Right atrium auricular region (tissue), 2 donors: Measurements from ENCODE around the gene RDX. TPM values are rescaled to one million over a fixed set of nuclear protein-coding genes. Genes with fewer than 3 reads are reported as not detected.

Source experiments
- DNase-seq: peaks from one replicate; pipeline ENCODE4 v3.0.0-alpha.2; 2019; ENCODE audit warnings: low spot score
- H3K27ac ChIP-seq, 2 donors: fragments of 200-600 bp; sonication (generic); 1 replicate in 1 of 2; 2 replicates in 1 of 2; pipeline ENCODE4 v1.5.1; 2016 to 2019
- H3K27me3 ChIP-seq, 2 donors: fragments of 200-600 bp; sonication (generic); one replicate each; pipeline versions ENCODE4 v1.5.1 to v1.6.0; 2017 to 2019
- H3K36me3 ChIP-seq: fragments of 200-600 bp; sonication (generic); one replicate; pipeline ENCODE4 v1.5.1; 2016
- H3K4me1 ChIP-seq, 2 donors: fragments of 200-600 bp; sonication (generic); one replicate each; pipeline versions ENCODE4 v1.5.1 to v1.6.0; 2017 to 2019
- H3K4me3 ChIP-seq, 2 donors: fragments of 200-600 bp; sonication (generic); 1 replicate in 1 of 2; 2 replicates in 1 of 2; pipeline ENCODE4 v1.5.1; 2017 to 2019; ENCODE audit warnings: mild to moderate bottlenecking in 1 of 2, moderate library complexity in 1 of 2
- H3K9me3 ChIP-seq, 2 donors: fragments of 200-600 bp; sonication (generic); one replicate each; pipeline ENCODE4 v1.5.1; 2019
- total RNA-seq, 2 donors: library from RNA; depleted of rRNA; stranded (reverse); fragments of >200 nt; gene quantifications; one replicate each; pipeline ENCODE4 v1.1.0, GENCODE V29; 2016
- TF ChIP-seq, protein P1 (sequence below), 2 donors: fragments of 200-600 bp; sonication (generic); IDR thresholded peaks; one replicate each; pipeline ENCODE4 v1.5.1; 2019; ENCODE audit warnings: antibody characterized with exemption in 2 of 2

RDX gene
- total RNA-seq: 10 to 100 TPM; 58.8 to 78.5 TPM

GRCh38 chr11:110296226-110297075, at the start of gene RDX:
TSS of gene RDX (minus strand) at chr11:110296614. CDS start at chr11:110279692, 16,922 bp downstream.
- no peaks in the 10 kb centered on the region for H3K36me3 ChIP-seq
- peak; percentile 77 for DNase-seq
- TF ChIP-seq, protein P1, sequence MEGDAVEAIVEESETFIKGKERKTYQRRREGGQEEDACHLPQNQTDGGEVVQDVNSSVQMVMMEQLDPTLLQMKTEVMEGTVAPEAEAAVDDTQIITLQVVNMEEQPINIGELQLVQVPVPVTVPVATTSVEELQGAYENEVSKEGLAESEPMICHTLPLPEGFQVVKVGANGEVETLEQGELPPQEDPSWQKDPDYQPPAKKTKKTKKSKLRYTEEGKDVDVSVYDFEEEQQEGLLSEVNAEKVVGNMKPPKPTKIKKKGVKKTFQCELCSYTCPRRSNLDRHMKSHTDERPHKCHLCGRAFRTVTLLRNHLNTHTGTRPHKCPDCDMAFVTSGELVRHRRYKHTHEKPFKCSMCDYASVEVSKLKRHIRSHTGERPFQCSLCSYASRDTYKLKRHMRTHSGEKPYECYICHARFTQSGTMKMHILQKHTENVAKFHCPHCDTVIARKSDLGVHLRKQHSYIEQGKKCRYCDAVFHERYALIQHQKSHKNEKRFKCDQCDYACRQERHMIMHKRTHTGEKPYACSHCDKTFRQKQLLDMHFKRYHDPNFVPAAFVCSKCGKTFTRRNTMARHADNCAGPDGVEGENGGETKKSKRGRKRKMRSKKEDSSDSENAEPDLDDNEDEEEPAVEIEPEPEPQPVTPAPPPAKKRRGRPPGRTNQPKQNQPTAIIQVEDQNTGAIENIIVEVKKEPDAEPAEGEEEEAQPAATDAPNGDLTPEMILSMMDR (IDR thresholded peaks at IDR 0.05): no peak
- H3K4me1 ChIP-seq: peaks cover 0 to 39% of the 10 kb centered on the region in 2 donors
- peak within 1 kb of the TSS; percentile 97 for H3K27ac ChIP-seq
- H3K27me3 ChIP-seq: no peaks in the 10 kb centered on the region
- H3K9me3 ChIP-seq: no peaks in the 10 kb centered on the region
- peak within 1 kb of the TSS; percentile 88 to 89 for H3K4me3 ChIP-seq

DNA sequence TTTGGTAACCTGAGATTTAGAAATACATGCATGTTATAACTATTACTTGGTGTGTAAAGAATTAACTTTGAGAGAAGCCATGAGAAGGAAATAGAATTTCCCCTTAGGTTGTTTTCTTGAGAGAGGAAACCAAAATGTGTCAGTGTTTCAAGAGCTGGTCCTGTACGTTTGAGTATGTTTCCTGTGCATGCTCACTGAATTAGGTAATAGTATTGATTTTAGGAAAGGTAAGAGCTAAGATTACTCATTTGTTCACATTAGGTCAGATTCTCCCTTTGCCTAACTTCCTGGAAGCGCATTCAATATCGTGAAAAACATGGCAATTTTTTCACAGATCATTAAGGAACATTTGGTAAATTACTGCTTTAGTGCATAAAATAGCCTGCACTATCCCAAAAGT, 49.3 kb upstream of the RDX start:
- no peak overlapping the region for H3K4me3 ChIP-seq
- no peaks in the 10 kb centered on the region for H3K4me1 ChIP-seq
- no peak overlapping the region for H3K27ac ChIP-seq
- DNase-seq: no peak
- no peaks in the 10 kb centered on the region for H3K27me3 ChIP-seq
- H3K9me3 ChIP-seq: no peaks in the 10 kb centered on the region
- TF ChIP-seq, protein P1 (IDR thresholded peaks at IDR 0.05): no peak
- no peaks in the 10 kb centered on the region for H3K36me3 ChIP-seq

- Histone ChIP-seq H3K27me3 (no peaks in the 10 kb centered on the region), H3K4me3 (no peak overlapping the region), H3K27ac (no peak overlapping the region), H3K36me3 (no peaks in the 10 kb centered on the region), H3K4me1 (no peaks in the 10 kb centered on the region), H3K9me3 (no peaks in the 10 kb centered on the region)
- DNase-seq: peak; percentile 40
- TF ChIP-seq, protein P1 (IDR thresholded peaks at IDR 0.05): no peak
Observed at GRCh38 chr11:110340436-110340835, 44.0 kb upstream of the RDX start.

- TF ChIP-seq, protein P1 (IDR thresholded peaks at IDR 0.05): no peak
- Histone ChIP-seq H3K9me3 (no peaks in the 10 kb centered on the region), H3K4me1 (no peaks in the 10 kb centered on the region), H3K4me3 (no peak overlapping the region), H3K27ac (no peak overlapping the region), H3K27me3 (no peaks in the 10 kb centered on the region), H3K36me3 (no peaks in the 10 kb centered on the region)
- DNase-seq: no peak
Observed at GRCh38 chr11:110339456-110340250, 43.2 kb upstream of the RDX start.

DNA sequence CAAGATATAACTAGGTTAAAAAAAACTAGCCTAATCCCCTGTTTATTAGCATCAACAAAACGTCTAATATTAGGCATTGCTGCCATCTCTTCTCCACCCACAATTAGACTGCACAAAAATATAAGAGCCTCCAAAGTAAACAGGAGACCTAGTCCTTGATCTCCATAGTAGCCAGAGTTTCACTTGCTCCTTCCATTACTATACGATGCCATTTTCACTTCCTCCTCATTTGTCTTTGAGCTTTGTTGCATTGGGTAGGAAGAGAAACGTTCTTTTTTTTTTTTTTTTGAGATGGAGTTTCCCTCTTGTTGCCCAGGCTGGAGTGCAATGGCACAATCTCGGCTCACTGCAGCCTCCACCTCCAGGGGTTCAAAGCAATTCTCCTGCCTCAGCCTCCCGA, 42.3 kb upstream of the RDX start:
- DNase-seq: no peak
- H3K4me3 ChIP-seq: no peak overlapping the region
- H3K9me3 ChIP-seq: no peaks in the 10 kb centered on the region
- no peak overlapping the region for H3K27ac ChIP-seq
- H3K36me3 ChIP-seq: no peaks in the 10 kb centered on the region
- H3K27me3 ChIP-seq: no peaks in the 10 kb centered on the region
- TF ChIP-seq, protein P1 (IDR thresholded peaks at IDR 0.05): no peak
- no peaks in the 10 kb centered on the region for H3K4me1 ChIP-seq
